ENCODE data around the gene PLEKHG3. TPM values are rescaled to one million over a fixed set of nuclear protein-coding genes. Genes with fewer than 3 reads are reported as not detected.

Gene PLEKHG3
- total RNA-seq, 6 experiments from 2014 or later = 6.0 to 11.7 (median 9.2) TPM

- no peak for DNase-seq
- no peak overlapping the region for H3K4me3 Mint-ChIP-seq
- H3K36me3 Mint-ChIP-seq (ENCODE audit: low read depth) = no peaks in the 10 kb centered on the region
- no peaks in the 10 kb centered on the region; the same call in 1 of the 2 replicates for H3K27me3 Mint-ChIP-seq (ENCODE audit: insufficient read depth)
- TF ChIP-seq, protein P1, sequence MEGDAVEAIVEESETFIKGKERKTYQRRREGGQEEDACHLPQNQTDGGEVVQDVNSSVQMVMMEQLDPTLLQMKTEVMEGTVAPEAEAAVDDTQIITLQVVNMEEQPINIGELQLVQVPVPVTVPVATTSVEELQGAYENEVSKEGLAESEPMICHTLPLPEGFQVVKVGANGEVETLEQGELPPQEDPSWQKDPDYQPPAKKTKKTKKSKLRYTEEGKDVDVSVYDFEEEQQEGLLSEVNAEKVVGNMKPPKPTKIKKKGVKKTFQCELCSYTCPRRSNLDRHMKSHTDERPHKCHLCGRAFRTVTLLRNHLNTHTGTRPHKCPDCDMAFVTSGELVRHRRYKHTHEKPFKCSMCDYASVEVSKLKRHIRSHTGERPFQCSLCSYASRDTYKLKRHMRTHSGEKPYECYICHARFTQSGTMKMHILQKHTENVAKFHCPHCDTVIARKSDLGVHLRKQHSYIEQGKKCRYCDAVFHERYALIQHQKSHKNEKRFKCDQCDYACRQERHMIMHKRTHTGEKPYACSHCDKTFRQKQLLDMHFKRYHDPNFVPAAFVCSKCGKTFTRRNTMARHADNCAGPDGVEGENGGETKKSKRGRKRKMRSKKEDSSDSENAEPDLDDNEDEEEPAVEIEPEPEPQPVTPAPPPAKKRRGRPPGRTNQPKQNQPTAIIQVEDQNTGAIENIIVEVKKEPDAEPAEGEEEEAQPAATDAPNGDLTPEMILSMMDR (IDR thresholded peaks at IDR 0.05) = no peak
- no peak overlapping the region for H3K27ac Mint-ChIP-seq
- peaks cover 4% of the 10 kb centered on the region for H3K4me1 Mint-ChIP-seq (ENCODE audit: low read depth)
- H3K9me3 Mint-ChIP-seq = no peaks in the 10 kb centered on the region
Measured at GRCh38 chr14:64769096-64770020, 65.1 kb downstream of the PLEKHG3 start.

DNA sequence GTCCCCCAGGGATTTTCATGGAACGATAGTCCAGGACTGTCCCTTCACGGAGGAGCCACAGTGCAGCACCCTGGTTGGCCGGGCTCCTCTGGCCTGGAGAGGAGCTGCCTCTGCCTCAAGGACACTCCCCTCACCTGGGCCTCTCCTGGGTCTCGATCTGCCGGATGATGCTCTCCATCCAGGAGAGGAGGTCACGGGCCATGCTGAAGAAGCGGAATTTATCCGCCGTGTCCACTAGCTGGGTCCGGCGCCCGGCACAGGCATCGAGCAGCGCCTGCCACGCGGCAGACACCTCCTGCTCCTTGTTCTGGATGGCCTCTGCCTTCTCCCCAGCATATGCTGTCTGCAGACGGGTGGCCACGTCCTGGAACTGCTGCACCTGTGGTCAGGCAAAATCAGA is 66.5 kb downstream of the PLEKHG3 start:
- Mint-ChIP-seq H3K9me3 (no peaks in the 10 kb centered on the region), H3K27ac (no peak overlapping the region), H3K4me3 (no peak overlapping the region), H3K27me3 (ENCODE audit: insufficient read depth) (no peaks in the 10 kb centered on the region), H3K4me1 (ENCODE audit: low read depth) (no peaks in the 10 kb centered on the region), H3K36me3 (ENCODE audit: low read depth) (no peaks in the 10 kb centered on the region)
- TF ChIP-seq, protein P1 (IDR thresholded peaks at IDR 0.05) = no peak
- no peak for DNase-seq

GRCh38 chr14:64771161-64771560 is 66.9 kb downstream of the PLEKHG3 start:
- H3K36me3 Mint-ChIP-seq (ENCODE audit: low read depth) = no peaks in the 10 kb centered on the region
- no peak for DNase-seq
- H3K27ac Mint-ChIP-seq = no peak overlapping the region
- H3K4me1 Mint-ChIP-seq (ENCODE audit: low read depth) = no peaks in the 10 kb centered on the region
- TF ChIP-seq, protein P1 (IDR thresholded peaks at IDR 0.05) = no peak
- H3K27me3 Mint-ChIP-seq (ENCODE audit: insufficient read depth) = no peaks in the 10 kb centered on the region
- H3K4me3 Mint-ChIP-seq = no peak overlapping the region
- H3K9me3 Mint-ChIP-seq = no peaks in the 10 kb centered on the region

GRCh38 chr14:64772397-64772950 is 68.2 kb downstream of the PLEKHG3 start:
- Mint-ChIP-seq H3K27me3 (ENCODE audit: insufficient read depth) (peaks cover 2% of the 10 kb centered on the region), H3K36me3 (ENCODE audit: low read depth) (no peaks in the 10 kb centered on the region)
- TF ChIP-seq, protein P1 (IDR thresholded peaks at IDR 0.05) = peak; percentile 33; the same call in 1 of the 2 replicates

DNA sequence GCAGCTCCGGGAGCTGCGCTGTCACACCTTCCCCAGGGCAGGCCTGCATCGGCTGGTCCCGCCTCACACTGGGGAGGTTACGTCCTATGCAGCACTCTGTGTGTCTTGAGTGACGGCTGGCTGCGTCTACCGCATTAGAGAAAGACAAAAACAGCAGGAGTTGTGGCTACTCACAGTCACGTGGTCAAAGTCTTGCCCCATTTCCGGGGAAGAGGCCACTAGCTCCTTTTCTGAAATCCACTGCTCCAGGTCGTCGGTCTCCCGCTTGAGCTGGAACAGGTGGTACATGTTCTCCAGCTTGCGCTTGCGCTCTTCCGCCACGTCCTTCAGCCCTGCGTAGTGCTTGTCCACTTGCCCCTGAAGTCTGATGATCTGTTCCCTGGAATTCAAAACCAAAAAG is 68.8 kb downstream of the PLEKHG3 start:
- Mint-ChIP-seq H3K4me1 (ENCODE audit: low read depth) (no peaks in the 10 kb centered on the region), H3K36me3 (ENCODE audit: low read depth) (no peaks in the 10 kb centered on the region), H3K27me3 (ENCODE audit: insufficient read depth) (peaks cover 2% of the 10 kb centered on the region), H3K9me3 (no peaks in the 10 kb centered on the region), H3K27ac (no peak overlapping the region), H3K4me3 (no peak overlapping the region)
- no peak for DNase-seq
- TF ChIP-seq, protein P1 (IDR thresholded peaks at IDR 0.05) = no peak

More at GRCh38 chr14:64772397-64772950, 68.2 kb downstream of the PLEKHG3 start:
- Mint-ChIP-seq H3K27ac (no peak overlapping the region), H3K4me3 (no peak overlapping the region), H3K4me1 (ENCODE audit: low read depth) (no peaks in the 10 kb centered on the region), H3K9me3 (no peaks in the 10 kb centered on the region)
- DNase-seq = no peak
